ENCODE measurements around the gene FAM98B.

Gene FAM98B

DNA sequence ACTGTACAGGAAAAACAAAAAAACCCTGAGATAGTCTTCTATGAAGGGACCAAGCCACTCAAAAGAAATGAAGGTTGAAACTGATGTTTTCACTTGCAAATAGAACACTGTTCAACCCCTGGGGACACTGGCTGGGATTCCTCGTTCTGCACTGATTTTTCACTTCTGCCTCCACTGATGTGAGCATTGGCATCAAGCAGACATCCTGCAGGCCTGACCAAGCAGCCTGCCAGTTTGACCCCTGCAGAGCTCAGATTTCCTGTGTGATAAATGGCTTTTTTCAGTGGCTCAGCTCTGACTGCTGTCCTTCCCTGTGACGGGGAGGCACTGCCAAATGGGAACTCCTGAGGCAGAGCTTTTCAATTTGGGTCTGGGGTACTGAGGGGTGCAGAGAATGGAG is 60.7 kb downstream of the FAM98B start:
- Mint-ChIP-seq H3K27me3 (ENCODE audit: low read depth) (no peaks in the 10 kb centered on the region), H3K27ac (no peak overlapping the region), H3K36me3 (ENCODE audit: low read depth) (no peaks in the 10 kb centered on the region), H3K9me3 (no peaks in the 10 kb centered on the region), H3K4me3 (no peak overlapping the region), H3K4me1 (peaks cover 9% of the 10 kb centered on the region)
- TF ChIP-seq, protein P1, sequence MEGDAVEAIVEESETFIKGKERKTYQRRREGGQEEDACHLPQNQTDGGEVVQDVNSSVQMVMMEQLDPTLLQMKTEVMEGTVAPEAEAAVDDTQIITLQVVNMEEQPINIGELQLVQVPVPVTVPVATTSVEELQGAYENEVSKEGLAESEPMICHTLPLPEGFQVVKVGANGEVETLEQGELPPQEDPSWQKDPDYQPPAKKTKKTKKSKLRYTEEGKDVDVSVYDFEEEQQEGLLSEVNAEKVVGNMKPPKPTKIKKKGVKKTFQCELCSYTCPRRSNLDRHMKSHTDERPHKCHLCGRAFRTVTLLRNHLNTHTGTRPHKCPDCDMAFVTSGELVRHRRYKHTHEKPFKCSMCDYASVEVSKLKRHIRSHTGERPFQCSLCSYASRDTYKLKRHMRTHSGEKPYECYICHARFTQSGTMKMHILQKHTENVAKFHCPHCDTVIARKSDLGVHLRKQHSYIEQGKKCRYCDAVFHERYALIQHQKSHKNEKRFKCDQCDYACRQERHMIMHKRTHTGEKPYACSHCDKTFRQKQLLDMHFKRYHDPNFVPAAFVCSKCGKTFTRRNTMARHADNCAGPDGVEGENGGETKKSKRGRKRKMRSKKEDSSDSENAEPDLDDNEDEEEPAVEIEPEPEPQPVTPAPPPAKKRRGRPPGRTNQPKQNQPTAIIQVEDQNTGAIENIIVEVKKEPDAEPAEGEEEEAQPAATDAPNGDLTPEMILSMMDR (IDR thresholded peaks at IDR 0.05; ENCODE audit: unreplicated experiment in 3 of 3), result no peak

DNA sequence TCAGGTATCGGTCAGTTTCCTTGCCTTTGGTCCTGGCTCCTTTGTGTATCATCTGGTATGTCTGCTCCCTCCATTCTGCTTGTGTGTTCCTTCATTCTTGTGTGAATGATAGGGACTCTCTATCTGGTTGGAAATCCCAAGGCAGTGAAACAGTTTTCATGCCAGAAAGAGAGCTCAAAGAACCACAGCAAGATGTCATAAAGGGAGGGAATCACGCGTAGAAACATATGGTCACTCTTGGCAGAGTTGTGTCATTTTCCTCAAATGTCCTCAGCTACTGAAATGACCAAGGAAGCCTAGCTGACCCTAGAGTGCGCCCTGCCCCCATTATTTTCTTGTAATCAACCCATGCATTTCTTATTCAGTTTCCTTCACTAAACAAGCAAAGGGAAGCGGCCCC is 62.7 kb downstream of the FAM98B start:
- no peaks in the 10 kb centered on the region for H3K9me3 Mint-ChIP-seq
- H3K4me3 Mint-ChIP-seq, result no peak overlapping the region
- H3K27me3 Mint-ChIP-seq (ENCODE audit: low read depth), result peaks cover 5% of the 10 kb centered on the region
- TF ChIP-seq, protein P1 (IDR thresholded peaks at IDR 0.05; ENCODE audit: unreplicated experiment in 3 of 3), result no peak
- no peak overlapping the region for H3K27ac Mint-ChIP-seq
- H3K4me1 Mint-ChIP-seq, result peaks cover 9% of the 10 kb centered on the region
- H3K36me3 Mint-ChIP-seq (ENCODE audit: low read depth), result no peaks in the 10 kb centered on the region

DNA sequence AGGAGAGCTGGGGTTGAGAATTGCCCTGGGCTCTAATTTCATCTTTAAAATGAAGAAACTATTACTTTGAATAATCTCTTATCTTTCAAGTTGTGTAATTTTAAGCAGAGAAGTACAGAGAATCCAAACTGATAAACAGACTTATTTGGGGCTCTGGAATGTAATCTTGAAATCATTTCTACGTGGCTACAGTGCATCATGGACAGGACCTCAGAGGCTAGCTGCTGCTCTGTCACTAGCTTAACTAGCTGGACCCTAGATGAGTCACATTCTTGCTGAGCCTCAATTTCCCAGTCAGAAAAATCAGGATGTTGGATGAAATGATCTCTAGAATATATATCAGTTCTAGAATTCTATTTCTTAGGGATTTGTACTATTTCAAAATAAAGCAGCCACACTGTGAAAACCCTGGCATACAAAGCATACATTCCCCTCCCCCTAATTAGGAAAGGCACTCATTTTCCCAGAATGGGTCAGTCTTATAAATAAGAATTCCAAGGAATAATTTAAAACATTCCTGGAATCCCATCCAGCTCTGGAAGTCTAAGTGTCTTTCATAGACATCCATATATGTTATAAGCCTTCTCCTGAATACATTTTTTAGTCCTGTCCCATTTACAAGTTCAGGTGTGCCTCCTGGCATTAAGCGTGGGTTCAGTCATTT is 63.5 kb downstream of the FAM98B start:
- H3K27ac Mint-ChIP-seq, result no peak overlapping the region
- H3K36me3 Mint-ChIP-seq (ENCODE audit: low read depth), result no peaks in the 10 kb centered on the region
- no peak overlapping the region for H3K4me3 Mint-ChIP-seq
- H3K4me1 Mint-ChIP-seq, result peaks cover 9% of the 10 kb centered on the region
- TF ChIP-seq, protein P1 (IDR thresholded peaks at IDR 0.05; ENCODE audit: unreplicated experiment in 3 of 3), result no peak
- H3K27me3 Mint-ChIP-seq (ENCODE audit: low read depth), result peaks cover 5% of the 10 kb centered on the region
- no peaks in the 10 kb centered on the region for H3K9me3 Mint-ChIP-seq

DNA sequence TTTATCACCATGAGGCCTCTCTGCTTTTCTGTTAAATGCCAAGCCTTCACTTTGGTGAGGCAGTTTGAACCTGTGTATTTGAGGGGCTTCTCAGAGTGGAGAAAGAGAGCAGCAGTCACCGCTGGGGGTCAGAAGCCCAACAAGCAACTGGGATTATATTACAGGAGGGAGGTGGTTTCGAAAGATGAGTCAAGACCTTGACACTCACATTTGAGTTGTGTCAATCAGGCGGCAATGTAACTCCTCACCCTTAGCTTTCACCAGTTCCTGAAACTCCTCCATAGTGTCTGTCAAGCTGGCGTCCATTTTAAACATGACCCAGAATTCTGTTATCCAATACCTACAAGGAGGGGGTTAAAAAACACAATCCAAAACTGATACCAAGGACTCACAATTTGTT is 64.2 kb downstream of the FAM98B start:
- Mint-ChIP-seq H3K27me3 (ENCODE audit: low read depth) (peaks cover 5% of the 10 kb centered on the region), H3K4me3 (no peak overlapping the region), H3K9me3 (no peaks in the 10 kb centered on the region), H3K36me3 (ENCODE audit: low read depth) (no peaks in the 10 kb centered on the region), H3K27ac (no peak overlapping the region), H3K4me1 (peaks cover 13% of the 10 kb centered on the region)
- TF ChIP-seq, protein P1 (IDR thresholded peaks at IDR 0.05; ENCODE audit: unreplicated experiment in 3 of 3), result no peak

DNA sequence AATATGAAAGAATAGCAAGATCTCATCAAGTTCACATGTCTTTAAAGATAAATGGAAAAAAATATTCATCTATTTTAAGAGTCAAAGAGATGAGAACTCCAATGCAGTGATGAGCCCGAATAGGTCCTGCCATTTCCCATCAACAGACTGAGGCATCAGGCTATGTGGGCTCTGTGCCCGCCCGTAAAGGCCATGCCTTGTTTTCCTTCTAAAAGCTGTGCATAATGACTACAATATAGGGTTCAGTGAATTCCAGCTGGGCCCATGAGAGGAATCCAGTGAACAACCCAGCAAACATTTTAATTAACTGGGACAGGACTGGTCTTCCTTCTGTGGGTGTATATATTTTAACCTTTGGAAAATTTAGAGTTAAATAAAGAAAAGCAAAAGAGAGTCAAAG is 66.1 kb downstream of the FAM98B start:
- H3K4me3 Mint-ChIP-seq, result no peak overlapping the region
- H3K36me3 Mint-ChIP-seq (ENCODE audit: low read depth), result no peaks in the 10 kb centered on the region
- H3K9me3 Mint-ChIP-seq, result no peaks in the 10 kb centered on the region
- TF ChIP-seq, protein P1 (IDR thresholded peaks at IDR 0.05; ENCODE audit: unreplicated experiment in 3 of 3), result no peak
- peaks cover 5% of the 10 kb centered on the region for H3K27me3 Mint-ChIP-seq (ENCODE audit: low read depth)
- no peak overlapping the region for H3K27ac Mint-ChIP-seq
- peaks cover 5% of the 10 kb centered on the region for H3K4me1 Mint-ChIP-seq

DNA sequence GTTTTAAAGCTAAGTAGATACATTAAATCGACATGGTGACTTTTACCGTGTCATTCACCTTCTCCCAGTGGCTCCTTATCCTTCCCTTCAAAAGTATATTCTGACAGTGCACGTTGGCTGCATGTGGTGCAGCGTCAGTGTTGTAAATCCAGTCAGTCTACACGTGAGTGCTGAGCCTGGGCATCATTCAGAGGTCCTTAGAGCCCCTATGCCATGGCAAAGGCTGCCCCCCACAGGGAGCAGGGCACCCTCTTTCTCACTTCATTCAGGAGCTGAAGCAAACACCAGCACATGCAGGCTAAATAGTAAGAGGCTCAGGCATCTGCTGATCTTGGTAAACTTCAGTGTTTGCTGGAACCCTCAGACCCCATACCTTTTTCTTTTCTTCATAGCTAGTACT is 67.4 kb downstream of the FAM98B start:
- Mint-ChIP-seq H3K4me1 (peaks cover 4% of the 10 kb centered on the region), H3K27ac (peak overlapping the region in 1 of 3 experiments; percentile 20), H3K9me3 (no peaks in the 10 kb centered on the region), H3K27me3 (ENCODE audit: low read depth) (peaks cover 5% of the 10 kb centered on the region), H3K4me3 (no peak overlapping the region), H3K36me3 (ENCODE audit: low read depth) (no peaks in the 10 kb centered on the region)
- TF ChIP-seq, protein P1 (IDR thresholded peaks at IDR 0.05; ENCODE audit: unreplicated experiment in 3 of 3), result no peak

Data from nephron (organoid).